ENCODE results near the gene TMPRSS5. TPM values are rescaled to one million over a fixed set of nuclear protein-coding genes. Genes with fewer than 3 reads are reported as not detected.

The TMPRSS5 gene
- total RNA-seq, 1 experiment from 2014 or later: 0.49 TPM

- BruUV-seq (replicated peaks): no TSS peak
- no peak for TF ChIP-seq CTCF (IDR thresholded peaks at IDR 0.05; ENCODE audit: unreplicated experiment)
- H3K9me3 Mint-ChIP-seq (ENCODE audit: unreplicated experiment): no peaks in the 10 kb centered on the region
- H3K4me3 Mint-ChIP-seq (ENCODE audit: unreplicated experiment): no peak overlapping the region
- H3K4me1 Mint-ChIP-seq (ENCODE audit: insufficient read depth, unreplicated experiment): no peaks in the 10 kb centered on the region
- H3K27ac Mint-ChIP-seq (ENCODE audit: low read depth, unreplicated experiment): no peak overlapping the region
- no peaks in the 10 kb centered on the region for H3K36me3 Mint-ChIP-seq (ENCODE audit: insufficient read depth, unreplicated experiment)
- ChIA-PET CTCF (no interaction called here), POLR2A (no interaction called here)
- intact Hi-C loops (cut with micrococcal nuclease): no loop called here
- DNase-seq (ENCODE audit: unreplicated experiment): no peak
- no peaks in the 10 kb centered on the region for H3K27me3 Mint-ChIP-seq (ENCODE audit: insufficient read depth, unreplicated experiment)
These were observed 64.0 kb downstream of the TMPRSS5 start for GRCh38 chr11:113642090-113642489.

GRCh38 chr11:113638376-113638775, 67.7 kb downstream of the TMPRSS5 start:
- ChIA-PET POLR2A (interaction anchor here (0.7 kb wide), 1 partner anchor 13 kb away, joined by 3 read pairs; no protein-coding TSS in a partner anchor), CTCF (no interaction called here)
- DNase-seq (ENCODE audit: unreplicated experiment): no peak
- Mint-ChIP-seq H3K4me3 (ENCODE audit: unreplicated experiment) (no peak overlapping the region), H3K36me3 (ENCODE audit: insufficient read depth, unreplicated experiment) (no peaks in the 10 kb centered on the region), H3K27ac (ENCODE audit: low read depth, unreplicated experiment) (no peak overlapping the region), H3K9me3 (ENCODE audit: unreplicated experiment) (no peaks in the 10 kb centered on the region), H3K27me3 (ENCODE audit: insufficient read depth, unreplicated experiment) (no peaks in the 10 kb centered on the region), H3K4me1 (ENCODE audit: insufficient read depth, unreplicated experiment) (no peaks in the 10 kb centered on the region)
- TF ChIP-seq CTCF (IDR thresholded peaks at IDR 0.05; ENCODE audit: unreplicated experiment): no peak
- no TSS peak for BruUV-seq (replicated peaks)
- intact Hi-C loops (cut with micrococcal nuclease): no loop called here

- Mint-ChIP-seq H3K4me1 (ENCODE audit: insufficient read depth, unreplicated experiment) (no peaks in the 10 kb centered on the region), H3K36me3 (ENCODE audit: insufficient read depth, unreplicated experiment) (no peaks in the 10 kb centered on the region), H3K27ac (ENCODE audit: low read depth, unreplicated experiment) (no peak overlapping the region), H3K9me3 (ENCODE audit: unreplicated experiment) (no peaks in the 10 kb centered on the region), H3K27me3 (ENCODE audit: insufficient read depth, unreplicated experiment) (no peaks in the 10 kb centered on the region), H3K4me3 (ENCODE audit: unreplicated experiment) (no peak overlapping the region)
- no TSS peak for BruUV-seq (replicated peaks)
- intact Hi-C loops (cut with micrococcal nuclease): no loop called here
- POLR2A ChIA-PET: interaction anchor here (0.7 kb wide), 1 partner anchor 65 kb away, joined by 3 read pairs; no protein-coding TSS in a partner anchor
- DNase-seq (ENCODE audit: unreplicated experiment): no peak
- CTCF ChIA-PET: no interaction called here
- TF ChIP-seq CTCF (IDR thresholded peaks at IDR 0.05; ENCODE audit: unreplicated experiment): no peak
These were observed 68.5 kb downstream of the TMPRSS5 start for GRCh38 chr11:113637636-113638035.

Other genes starting within 250 kb of the TMPRSS5 start
- gene DRD2, start 230.9 kb downstream of the TMPRSS5 start, total RNA-seq (2022): 0.28 and 0.96 TPM in 2 replicates
- 14.7 and 14.9 TPM in 2 replicates for gene ZW10, start 67.4 kb upstream of the TMPRSS5 start, total RNA-seq (2022)
- not detected in 2 replicates for gene CLDN25, start 73.5 kb upstream of the TMPRSS5 start, total RNA-seq (2022)
- 15.8 and 17.2 TPM in 2 replicates for gene USP28, start 169.3 kb upstream of the TMPRSS5 start, total RNA-seq (2022)
- not detected in 2 replicates for gene HTR3B, start 198.5 kb upstream of the TMPRSS5 start, total RNA-seq (2022)

Data from MCF 10A (cell line).